Endothelial cell of umbilical vein (primary cell): Measurements from ENCODE around the gene LILRB5. TPM values are rescaled to one million over a fixed set of nuclear protein-coding genes. Genes with fewer than 3 reads are reported as not detected.

Experiments
- BruUV-seq: library from RNA; stranded (reverse); fragments of 400-500 nt; replicated peaks from 2 replicates; lab custom pipeline; 2021; lab: Mats Ljungman, UMichigan
- CTCF ChIA-PET: fragments of 300-600, 350-600 bp; sonication (Branson Sonifier 250); formaldehyde crosslinking; loops from one replicate; lab custom pipeline; 2021; ENCODE audit warnings: antibody characterized with exemption, inconsistent platforms; lab: Charles Lee
- POLR2A ChIA-PET: fragments of 300-600, 350-600 bp; sonication (Branson Sonifier 250); formaldehyde crosslinking; loops from one replicate; lab custom pipeline; 2021; ENCODE audit warnings: antibody characterized with exemption, inconsistent platforms; lab: Charles Lee
- DNase-seq: peaks from one replicate; pipeline ENCODE4 v3.0.0-alpha.2; 2011; ENCODE audit warnings: low read depth, low spot score
- FAIRE-seq: peaks from 2 replicates; lab custom pipeline; 2011; peaks lifted over from hg19 to GRCh38; lab: Jason Lieb, UNC
- H2AFZ ChIP-seq: 2 replicates; pipeline ENCODE4 v1.6.0; 2012; ENCODE audit warnings: low read depth, low read length, control low read depth, inconsistent platforms
- H3K27ac ChIP-seq: 2 replicates; pipeline ENCODE4 v1.5.1; 2011; ENCODE audit warnings: low read depth, mild to moderate bottlenecking, control low read depth, low read length, moderate library complexity; ENCODE audit not compliant: insufficient read depth
- H3K27me3 ChIP-seq, 2 experiments: 2 replicates each; pipeline versions ENCODE4 v1.6.0 to v1.6.1; 2011; ENCODE audit warnings: low read length in 2 of 2, mixed read lengths in 1 of 2; ENCODE audit not compliant: control insufficient read depth in 2 of 2, insufficient read depth in 2 of 2
- H3K36me3 ChIP-seq, 2 experiments: 2 replicates in 1 of 2; 3 replicates in 1 of 2; pipeline ENCODE4 v1.5.1; 2011; ENCODE audit warnings: low read length in 2 of 2, mild to moderate bottlenecking in 1 of 2, moderate library complexity in 1 of 2; ENCODE audit not compliant: control insufficient read depth in 2 of 2, insufficient read depth in 2 of 2; ENCODE audit errors: extremely low read depth in 1 of 2
- H3K4me1 ChIP-seq: 3 replicates; pipeline ENCODE4 v1.5.1; 2011; ENCODE audit warnings: mild to moderate bottlenecking, low read length; ENCODE audit not compliant: control insufficient read depth, insufficient read depth; ENCODE audit errors: extremely low read depth
- H3K4me2 ChIP-seq: 2 replicates; pipeline ENCODE4 v1.6.1; 2011; ENCODE audit warnings: low read length, control low read depth, mixed read lengths; ENCODE audit not compliant: insufficient read depth
- H3K4me3 ChIP-seq, 3 experiments: fragments of 200-600 bp in 1 of 3; sonication (generic), shearing (Covaris generic) in 1 of 3; replicated peaks in 1 of 3; 2 replicates each; pipeline ENCODE4 v1.5.1; 2011 to 2016; ENCODE audit warnings: control low read depth in 3 of 3, low read length in 3 of 3, mild to moderate bottlenecking in 2 of 3, inconsistent platforms in 1 of 3, low read depth in 1 of 3, moderate library complexity in 1 of 3; ENCODE audit not compliant: insufficient read depth in 1 of 3
- H3K79me2 ChIP-seq: 2 replicates; pipeline ENCODE4 v1.6.0; 2012; ENCODE audit warnings: low read length, inconsistent platforms; ENCODE audit not compliant: control insufficient read depth, insufficient read depth
- H3K9ac ChIP-seq: replicated peaks from 2 replicates; pipeline ENCODE3; 2011; ENCODE audit warnings: low read length, control low read depth; ENCODE audit not compliant: insufficient read depth; ENCODE audit errors: extremely low read depth
- H3K9me1 ChIP-seq: replicated peaks from 3 replicates; pipeline ENCODE4 v1.6.0; 2011; ENCODE audit warnings: mild to moderate bottlenecking, low read length; ENCODE audit not compliant: control insufficient read depth, insufficient read depth; ENCODE audit errors: extremely low read depth
- H3K9me3 ChIP-seq: replicated peaks from 2 replicates; pipeline ENCODE4 v1.5.1; 2012; ENCODE audit warnings: low read length, inconsistent platforms; ENCODE audit not compliant: control insufficient read depth, insufficient read depth
- H4K20me1 ChIP-seq: replicated peaks from 2 replicates; pipeline ENCODE3; 2011; ENCODE audit warnings: mild to moderate bottlenecking, low read length; ENCODE audit not compliant: control insufficient read depth, insufficient read depth; ENCODE audit errors: extremely low read depth
- CTCF ChIP-seq, 2 donors: IDR thresholded peaks; 1 replicate in 1 of 2; 2 replicates in 1 of 2; pipeline ENCODE4 v1.5.1; 2011; ENCODE audit warnings: low read length in 2 of 2, mild to moderate bottlenecking in 2 of 2, moderate library complexity in 2 of 2, control low read depth in 1 of 2, inconsistent platforms in 1 of 2, low read depth in 1 of 2; ENCODE audit not compliant: insufficient read depth in 1 of 2; ENCODE audit errors: extremely low read depth in 1 of 2
- EZH2 ChIP-seq: IDR thresholded peaks from 2 replicates; pipeline ENCODE4 v1.6.1; 2012; ENCODE audit warnings: borderline replicate concordance, low read depth, mild to moderate bottlenecking, moderate library complexity, low read length, inconsistent platforms; ENCODE audit not compliant: severe bottlenecking
- FOS ChIP-seq: IDR thresholded peaks from 2 replicates; pipeline ENCODE4 v1.6.1; 2011; ENCODE audit warnings: mild to moderate bottlenecking, low read length, moderate library complexity, borderline replicate concordance; ENCODE audit not compliant: insufficient read depth
- GATA2 ChIP-seq: IDR thresholded peaks from 2 replicates; pipeline ENCODE4 v1.7.0; 2011; ENCODE audit warnings: low read depth, mild to moderate bottlenecking, moderate library complexity, mixed read lengths, low read length; ENCODE audit not compliant: insufficient read length, insufficient read depth
- JUN ChIP-seq: IDR thresholded peaks from 2 replicates; pipeline ENCODE4 v1.6.1; 2011; ENCODE audit warnings: borderline replicate concordance, low read depth; ENCODE audit not compliant: insufficient read length, insufficient read depth
- MAX ChIP-seq: IDR thresholded peaks from 2 replicates; pipeline ENCODE4 v1.6.1; 2011; ENCODE audit not compliant: insufficient read depth, insufficient read length
- MYC ChIP-seq: IDR thresholded peaks from one replicate; pipeline ENCODE4 v1.6.1; 2011; ENCODE audit warnings: mild to moderate bottlenecking, low read depth, low read length
- POLR2A ChIP-seq: IDR thresholded peaks from 2 replicates; pipeline ENCODE4 v1.6.1; 2012; ENCODE audit warnings: low read depth, mild to moderate bottlenecking, control low read depth, low read length
- POLR2AphosphoS5 ChIP-seq: IDR thresholded peaks from 2 replicates; pipeline ENCODE4 v1.6.1; 2012; ENCODE audit warnings: low read depth, mild to moderate bottlenecking, control low read depth, low read length, moderate library complexity; ENCODE audit not compliant: insufficient read depth
- dilution Hi-C: fragments of 300-500 bp; cut with MboI; formaldehyde crosslinking; loops from one replicate; pipeline ENCODE4 v1.15.0; 2019; ENCODE audit warnings: low sequenced_read_pairs; ENCODE audit not compliant: extremely low pct_ligation_motif_present
- intact Hi-C: fragments of 100-400 bp; cut with micrococcal nuclease; formaldehyde crosslinking; loops from one replicate; pipeline ENCODE4 v1.10.0; 2022
- polyA plus RNA-seq, 4 experiments: library from polyadenylated mRNA; depleted of rRNA in 3 of 4; stranded (reverse) in 3 of 4; unstranded in 1 of 4; fragments of >200 nt; gene quantifications; 2 replicates each; pipeline versions ENCODE4 v1.2.1 to v1.2.3, GENCODE V29; 2011 to 2012; ENCODE audit warnings: missing spikeins in 1 of 4
- total RNA-seq: library from RNA; stranded (reverse); gene quantifications from 2 replicates; pipeline ENCODE4 v1.2.3, GENCODE V29; 2021

The LILRB5 gene
- total and polyA plus RNA-seq, 2 donors (not counting 3 experiments of a cell fraction or from before 2014, with no cell fraction given), result not detected

- no peak for FAIRE-seq
Measured at GRCh38 chr19:54255105-54255775, 1.8 kb downstream of the LILRB5 start.

GRCh38 chr19:54254195-54254906 lies 2.7 kb downstream of the LILRB5 start:
- Histone ChIP-seq H3K79me2 (no peaks in the 10 kb centered on the region), H3K4me3 (no peak overlapping the region), H3K27me3 (peaks cover 0 to 2% of the 10 kb centered on the region in 2 experiments), H3K27ac (no peak overlapping the region), H3K9me3 (no peaks in the 10 kb centered on the region), H3K36me3 (no peaks in the 10 kb centered on the region), H3K9me1 (no peaks in the 10 kb centered on the region), H3K9ac (no peak overlapping the region), H3K4me1 (peaks cover 4% of the 10 kb centered on the region), H4K20me1 (no peaks in the 10 kb centered on the region), H3K4me2 (no peak overlapping the region), H2AFZ (no peak overlapping the region)
- no TSS peak for BruUV-seq
- FAIRE-seq (no peak), DNase-seq (no peak)
- intact Hi-C loops, result no loop called here
- POLR2A ChIA-PET, result no interaction called here
- dilution Hi-C loops, result no loop called here
- TF ChIP-seq MYC (no peak), JUN (no peak), EZH2 (no peak), CTCF (IDR thresholded peaks at IDR 0.05; ENCODE audit: extremely low read depth in 1 of 2, insufficient read depth in 1 of 2, low read depth in 1 of 2, low read length in 2 of 2) (no peak), GATA2 (no peak), FOS (no peak), MAX (no peak), POLR2AphosphoS5 (no peak), POLR2A (no peak)
- CTCF ChIA-PET, result interaction anchor here (2.5 kb wide), 1 partner anchor 11 kb away, joined by 15 read pairs; no protein-coding TSS in a partner anchor

More at GRCh38 chr19:54255105-54255775, 1.8 kb downstream of the LILRB5 start:
- BruUV-seq, result no TSS peak
- no peak overlapping the region for H3K4me2 ChIP-seq
- H3K79me2 ChIP-seq, result no peaks in the 10 kb centered on the region
- no peaks in the 10 kb centered on the region for H3K9me1 ChIP-seq
- no peak overlapping the region for H3K27ac ChIP-seq
- no peaks in the 10 kb centered on the region for H4K20me1 ChIP-seq
- ChIA-PET CTCF (interaction anchor here (2.5 to 2.8 kb wide), 2 partner anchors 10 to 11 kb away, joined by 15 to 33 read pairs; no protein-coding TSS in a partner anchor), POLR2A (no interaction called here)
- H3K27me3 ChIP-seq, result peaks cover 0 to 3% of the 10 kb centered on the region in 2 experiments
- no peak overlapping the region for H2AFZ ChIP-seq
- H3K4me3 ChIP-seq, result no peak overlapping the region
- dilution Hi-C loops (no loop called here), intact Hi-C loops (no loop called here)
- H3K36me3 ChIP-seq, result no peaks in the 10 kb centered on the region
- no peak for DNase-seq
- no peak overlapping the region for H3K9ac ChIP-seq
- peaks cover 3% of the 10 kb centered on the region for H3K4me1 ChIP-seq
- no peak for TF ChIP-seq MAX
- H3K9me3 ChIP-seq, result no peaks in the 10 kb centered on the region
